GM19035 (cell line): ENCODE data around the gene ADH1C.
"Not testable (repeated sequence)": the region's sequence is repeated elsewhere in the genome, so short reads cannot be mapped to it uniquely, and the experiment has no call there.

Source experiments
- ATAC-seq: cut with Tn5 transposase; IDR thresholded peaks from one replicate; pipeline ENCODE4 v1.9.1; 2021; ENCODE audit not compliant: unreplicated experiment

Gene ADH1C

GRCh38 chr4:99352602-99353537 is at the start of gene ADH1C:
TSS of gene ADH1C (minus strand) at chr4:99352746. CDS start at chr4:99352675, 71 bp downstream.
- ATAC-seq: no peak

- no peak for ATAC-seq
Observed at GRCh38 chr4:99400831-99401230, 48.3 kb upstream of the ADH1C start.

- no peak for ATAC-seq
Observed at GRCh38 chr4:99399017-99399416, 46.5 kb upstream of the ADH1C start.

GRCh38 chr4:99395595-99396364 is 43.2 kb upstream of the ADH1C start:
- no peak for ATAC-seq

- ATAC-seq: no peak
Observed at GRCh38 chr4:99394896-99395295, 42.4 kb upstream of the ADH1C start.

GRCh38 chr4:99390055-99390454 is 37.5 kb upstream of the ADH1C start:
- ATAC-seq: no peak

GRCh38 chr4:99389606-99390005 is 37.1 kb upstream of the ADH1C start:
- no peak for ATAC-seq

- no peak for ATAC-seq
Observed at GRCh38 chr4:99383833-99384392, 31.4 kb upstream of the ADH1C start.

- ATAC-seq: no peak
Observed at GRCh38 chr4:99383399-99383798, 30.9 kb upstream of the ADH1C start.

GRCh38 chr4:99382745-99383360 is 30.3 kb upstream of the ADH1C start:
- ATAC-seq: no peak

GRCh38 chr4:99381588-99382175 is 29.1 kb upstream of the ADH1C start:
- no peak for ATAC-seq

GRCh38 chr4:99379571-99379970 is 27.0 kb upstream of the ADH1C start:
- ATAC-seq: no peak

GRCh38 chr4:99378876-99379275 is 26.3 kb upstream of the ADH1C start:
- ATAC-seq: no peak

- not testable (repeated sequence) for ATAC-seq
Observed at GRCh38 chr4:99377341-99377740, 24.8 kb upstream of the ADH1C start.

- not testable (repeated sequence) for ATAC-seq
Observed at GRCh38 chr4:99372464-99372863, 19.9 kb upstream of the ADH1C start.

- not testable (repeated sequence) for ATAC-seq
Observed at GRCh38 chr4:99367817-99368216, 15.3 kb upstream of the ADH1C start.

GRCh38 chr4:99366491-99366890 is 13.9 kb upstream of the ADH1C start:
- ATAC-seq: no peak

GRCh38 chr4:99362768-99363167 is 10.2 kb upstream of the ADH1C start:
- ATAC-seq: no peak

- no peak for ATAC-seq
Observed at GRCh38 chr4:99361899-99362275, 9.3 kb upstream of the ADH1C start.

GRCh38 chr4:99361268-99361898 is 8.8 kb upstream of the ADH1C start:
- ATAC-seq: no peak
